GM21786 (cell line): Measurements from ENCODE around the gene NAT14.
"Not testable (repeated sequence)": the region's sequence is repeated elsewhere in the genome, so short reads cannot be mapped to it uniquely, and the experiment has no call there.

Source experiments
- ATAC-seq: cut with Tn5 transposase; IDR thresholded peaks from one replicate; pipeline ENCODE4 v1.9.1; 2021; ENCODE audit not compliant: unreplicated experiment

The NAT14 gene

GRCh38 chr19:55486043-55486970 lies 1.3 kb downstream of the NAT14 start:
- no peak for ATAC-seq

- ATAC-seq = no peak
Observed at GRCh38 chr19:55486971-55487923, 2.3 kb downstream of the NAT14 start.

DNA sequence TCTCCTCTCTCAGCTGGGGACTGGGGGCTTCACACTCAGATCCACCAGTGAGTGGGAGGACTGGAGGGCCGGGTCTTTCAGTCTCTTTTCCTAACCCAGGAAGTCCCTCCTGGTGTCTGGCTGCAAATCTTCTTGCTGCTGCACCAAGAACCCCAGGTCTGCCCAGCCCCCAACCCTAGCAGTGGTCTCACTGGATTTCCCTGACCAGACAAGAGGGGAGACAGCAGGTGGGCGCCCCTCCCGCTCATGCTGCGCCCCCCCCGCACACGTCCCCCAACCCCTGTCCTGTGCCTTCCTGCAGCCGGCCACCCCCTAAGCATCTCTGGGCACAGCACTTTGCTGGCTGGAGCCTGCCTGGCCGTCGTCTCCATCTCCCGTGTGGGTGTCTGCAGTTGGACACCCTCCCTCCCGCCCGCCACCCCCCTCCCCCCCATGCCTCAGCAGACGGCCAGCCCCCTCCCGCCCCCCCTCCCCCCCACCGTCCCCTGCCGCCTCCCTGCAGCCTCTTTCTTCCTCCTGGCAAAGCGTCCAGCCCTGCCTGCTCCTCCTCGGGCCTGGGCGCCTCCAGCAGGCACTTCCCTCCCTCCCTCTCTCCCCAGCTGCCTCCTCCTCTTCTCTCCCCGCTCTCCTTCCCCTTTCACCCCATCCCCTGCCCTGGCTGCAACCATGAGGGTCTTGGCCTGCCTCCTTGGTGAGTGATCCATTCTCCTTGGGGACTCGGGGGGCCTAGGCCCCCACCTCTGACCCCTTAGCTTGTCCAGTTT lies 3.1 kb downstream of the NAT14 start, which contains the start of gene SSC5D:
Gene SSC5D, plus strand, starts transcription at position 513 of the 764 bp plus-strand sequence. Its CDS starts 154 bp downstream, at position 667.
- ATAC-seq = no peak

DNA sequence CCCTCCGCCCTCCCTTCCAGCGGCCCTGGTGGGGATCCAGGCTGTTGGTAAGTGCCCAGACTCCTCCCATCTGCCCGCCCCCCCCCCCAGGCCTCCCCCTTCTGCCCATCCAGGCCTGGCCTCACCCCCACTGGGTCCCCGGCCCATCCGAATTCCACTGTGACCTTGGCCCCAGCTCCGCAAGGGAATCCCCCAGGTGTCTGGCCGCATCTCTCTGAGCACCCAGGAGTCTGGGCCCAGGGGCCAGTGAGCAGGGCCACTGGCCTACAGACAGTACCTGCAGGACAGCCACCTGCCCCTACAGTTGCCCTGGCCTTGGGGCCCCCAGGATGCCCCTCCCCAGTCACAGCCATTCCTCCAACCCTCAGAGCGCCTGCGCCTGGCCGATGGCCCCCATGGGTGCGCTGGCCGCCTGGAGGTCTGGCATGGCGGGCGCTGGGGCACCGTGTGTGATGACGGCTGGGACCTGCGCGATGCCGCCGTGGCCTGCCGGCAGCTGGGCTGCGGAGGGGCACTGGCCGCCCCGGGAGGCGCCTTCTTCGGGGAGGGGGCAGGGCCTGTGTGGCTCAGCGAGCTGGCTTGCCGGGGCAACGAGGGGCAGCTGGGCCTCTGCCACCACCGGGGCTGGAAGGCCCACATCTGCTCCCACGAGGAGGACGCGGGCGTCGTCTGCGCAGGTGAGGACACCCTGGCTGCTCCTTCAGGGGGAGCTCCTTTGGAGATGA lies 4.2 kb downstream of the NAT14 start:
- no peak for ATAC-seq

DNA sequence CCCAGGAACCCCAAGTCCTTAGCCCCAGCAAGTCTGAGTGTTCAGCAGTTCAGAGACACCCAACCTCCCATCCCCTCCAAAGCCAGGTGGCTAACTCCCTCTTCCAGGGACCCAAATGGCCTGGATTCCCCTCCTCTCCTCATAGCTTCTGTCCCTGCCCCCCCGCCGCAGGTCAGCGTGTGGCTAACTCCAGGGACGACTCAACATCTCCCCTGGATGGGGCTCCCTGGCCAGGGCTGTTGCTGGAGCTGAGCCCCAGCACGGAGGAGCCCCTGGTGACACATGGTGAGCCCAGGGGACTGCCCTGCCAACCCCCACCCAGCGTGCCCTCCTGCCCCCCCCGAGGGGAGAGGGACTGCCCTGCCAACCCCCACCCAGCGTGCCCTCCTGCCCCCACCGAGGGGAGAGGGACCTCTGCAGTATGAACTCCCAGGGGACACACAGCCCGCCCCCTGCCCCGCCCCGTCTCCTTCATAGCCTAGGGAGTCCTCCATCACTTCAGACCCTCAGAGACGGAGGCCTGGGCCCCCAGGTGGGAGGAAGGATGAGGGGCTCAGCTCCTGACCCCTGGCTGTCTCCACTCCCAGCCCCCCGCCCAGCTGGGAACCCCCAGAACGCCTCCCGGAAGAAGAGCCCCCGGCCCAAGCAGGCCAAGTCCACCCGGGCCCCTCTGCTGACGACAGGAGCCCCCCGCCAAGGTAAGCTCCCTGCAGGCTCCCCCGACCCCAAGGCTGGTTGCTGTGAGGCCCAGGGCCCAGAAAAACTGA lies 4.9 kb downstream of the NAT14 start:
- ATAC-seq = no peak

DNA sequence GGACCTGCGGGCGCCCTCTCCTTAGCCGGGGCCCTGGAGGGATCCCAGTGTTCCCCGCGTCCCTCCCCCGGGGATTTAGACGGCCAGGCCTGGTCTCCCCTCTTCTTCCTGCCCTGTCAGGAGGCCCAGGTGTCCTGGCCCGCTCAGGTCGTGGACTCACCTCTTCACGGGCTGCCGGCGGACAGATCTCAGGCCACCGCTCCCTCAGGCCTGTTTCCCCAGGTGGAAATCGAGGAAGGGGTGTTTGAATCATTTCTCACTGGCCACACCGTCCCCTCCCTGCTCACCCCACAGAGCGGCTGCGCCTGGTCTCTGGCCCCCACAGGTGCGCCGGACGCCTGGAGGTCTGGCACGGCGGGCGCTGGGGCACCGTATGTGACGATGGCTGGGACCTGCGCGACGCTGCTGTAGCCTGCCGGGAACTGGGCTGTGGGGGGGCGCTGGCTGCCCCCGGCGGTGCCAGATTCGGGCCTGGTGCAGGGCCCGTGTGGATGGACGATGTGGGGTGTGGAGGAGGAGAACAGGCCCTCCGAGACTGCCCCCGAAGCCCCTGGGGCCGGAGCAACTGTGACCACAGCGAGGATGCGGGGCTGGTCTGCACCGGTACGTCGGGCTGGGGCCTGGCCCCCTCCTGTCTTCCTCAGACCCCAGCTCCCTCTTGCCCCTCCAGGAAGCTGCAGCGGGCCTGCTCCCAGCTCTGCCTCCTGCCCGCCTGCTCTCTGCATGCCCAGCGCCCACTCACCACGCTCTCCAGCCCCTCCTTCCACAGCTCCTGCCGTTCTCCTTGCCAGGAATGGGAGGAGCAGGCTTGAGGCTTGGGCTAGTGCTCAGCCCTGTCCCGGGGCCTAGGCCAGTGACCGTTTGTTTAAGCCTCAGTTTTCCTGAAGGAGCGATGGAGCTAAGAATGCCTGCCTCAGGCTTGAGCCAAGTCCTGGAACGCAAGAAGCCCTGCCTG lies 5.8 kb downstream of the NAT14 start:
- no peak for ATAC-seq

GRCh38 chr19:55491546-55492360 lies 6.8 kb downstream of the NAT14 start:
- no peak for ATAC-seq

DNA sequence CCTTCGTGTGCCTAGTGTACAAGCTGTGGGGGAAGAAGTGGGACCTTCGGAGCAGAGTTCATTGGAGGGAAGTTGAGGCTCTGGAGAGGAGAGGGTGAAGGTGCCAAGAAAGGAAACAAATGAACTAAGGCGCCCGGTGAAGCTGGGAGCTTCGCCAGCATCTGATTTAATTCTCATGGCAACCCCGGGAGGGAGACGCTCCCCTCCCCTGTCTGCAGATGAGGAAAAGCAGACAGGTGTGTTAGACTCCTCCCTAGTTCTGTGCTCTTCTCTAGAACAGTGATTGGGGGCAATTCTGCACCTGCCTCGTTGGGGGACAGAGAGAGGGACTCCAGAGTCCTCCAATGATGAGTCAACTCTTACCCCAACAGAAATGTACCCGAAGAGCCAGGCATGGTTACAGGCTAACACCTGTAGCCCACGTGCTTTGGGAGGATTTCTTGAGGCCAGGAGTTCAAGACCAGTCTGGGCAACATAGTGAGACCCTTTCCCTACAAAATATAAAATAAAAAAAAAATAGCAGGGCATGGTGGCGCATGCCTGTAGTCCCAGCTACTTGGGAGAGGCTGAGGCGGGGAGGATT lies 7.5 kb downstream of the NAT14 start:
- no peak for ATAC-seq

DNA sequence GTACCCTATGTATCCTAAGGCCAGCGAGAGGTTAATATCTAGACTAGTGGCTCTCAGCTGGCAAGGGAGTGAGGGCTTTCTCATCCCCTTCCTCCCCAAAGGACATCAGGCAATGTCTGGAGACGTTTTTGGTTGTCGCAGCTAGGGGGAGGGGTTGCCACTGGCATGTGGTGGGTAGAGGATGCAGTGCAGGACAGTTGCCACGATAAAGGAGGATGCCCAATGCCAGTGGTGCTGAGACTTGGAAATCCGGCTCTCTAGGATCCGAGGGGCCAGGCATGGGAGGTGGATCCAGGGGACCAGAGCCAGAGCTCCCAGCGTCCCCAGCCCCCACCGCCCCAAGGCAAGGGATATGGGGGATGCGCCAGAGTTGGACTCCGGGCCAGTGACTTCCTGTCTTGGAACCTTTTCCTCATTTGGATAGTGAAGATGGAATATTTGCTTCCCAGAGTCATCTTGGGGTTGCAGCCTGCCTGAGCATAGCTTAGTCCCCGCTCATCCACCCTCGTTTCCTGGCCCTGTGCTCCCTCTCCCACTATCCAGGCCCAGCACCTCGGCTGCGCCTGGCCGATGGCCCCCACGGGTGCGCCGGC lies 8.2 kb downstream of the NAT14 start:
- no peak for ATAC-seq

GRCh38 chr19:55493645-55494171 lies 8.7 kb downstream of the NAT14 start:
- no peak for ATAC-seq

GRCh38 chr19:55494172-55494761 lies 9.3 kb downstream of the NAT14 start:
- no peak for ATAC-seq

GRCh38 chr19:55495646-55496349 lies 10.8 kb downstream of the NAT14 start:
- no peak for ATAC-seq

GRCh38 chr19:55496820-55497219 lies 11.8 kb downstream of the NAT14 start:
- not testable (repeated sequence) for ATAC-seq

DNA sequence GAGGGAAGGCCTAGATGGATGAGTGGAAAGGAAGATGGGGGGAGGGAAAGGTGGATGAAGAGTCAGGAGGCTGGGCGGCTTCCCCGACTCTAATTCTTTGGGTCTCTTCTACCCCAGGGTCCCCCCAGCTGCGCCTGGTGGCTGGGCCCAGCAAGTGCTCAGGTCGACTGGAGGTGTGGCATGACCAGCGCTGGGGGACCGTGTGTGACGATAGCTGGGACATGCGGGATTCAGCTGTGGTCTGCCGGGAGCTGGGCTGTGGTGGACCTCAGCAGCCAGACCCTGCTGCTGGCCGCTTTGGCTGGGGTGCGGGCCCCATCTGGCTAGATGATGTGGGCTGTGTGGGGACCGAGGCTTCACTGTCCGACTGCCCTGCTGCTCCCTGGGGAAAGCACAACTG lies 12.8 kb downstream of the NAT14 start:
- ATAC-seq = no peak

DNA sequence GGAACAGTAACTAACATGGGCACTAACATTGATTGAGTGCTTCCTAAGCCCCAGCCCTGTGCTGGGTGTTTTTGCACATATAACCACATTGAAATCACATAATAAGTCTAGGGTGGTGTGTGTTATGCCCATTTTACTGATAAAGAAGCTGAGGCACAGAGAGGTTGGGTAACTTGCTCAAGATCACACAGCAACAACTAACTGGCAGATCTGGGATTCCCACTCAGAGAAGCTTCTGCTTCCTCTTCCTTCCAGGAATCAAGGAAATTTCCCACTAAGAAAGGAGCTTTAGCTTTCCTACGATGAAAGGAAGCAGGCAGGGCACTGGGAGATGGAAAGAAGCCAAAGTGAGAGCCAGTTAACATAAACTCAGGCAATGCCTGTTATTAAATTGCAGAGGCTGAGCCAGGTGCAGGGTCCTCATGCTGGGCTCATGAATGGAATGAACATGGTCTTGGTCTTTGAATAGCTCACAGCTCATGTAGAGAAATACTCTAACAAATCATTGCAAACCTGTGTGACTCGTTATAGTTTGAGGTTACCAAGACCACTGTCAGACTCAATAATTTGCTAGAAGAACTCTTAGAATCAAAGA lies 13.4 kb downstream of the NAT14 start:
- no peak for ATAC-seq
